Gastroesophageal sphincter (tissue), 3 donors: ENCODE results near the gene AGBL4.

Experiments
- CTCF ChIP-seq, 4 experiments: fragments of 200-600 bp in 2 of 4; fragments of 450-650 bp in 2 of 4; sonication (generic) in 1 of 4; IDR thresholded peaks; one replicate each; pipeline ENCODE4 v1.5.1; 2017 to 2019; ENCODE audit warnings: antibody characterized with exemption in 4 of 4, mild to moderate bottlenecking in 2 of 4, moderate library complexity in 2 of 4
- EP300 ChIP-seq: sonication (generic); formaldehyde crosslinking; IDR thresholded peaks from one replicate; pipeline ENCODE4 v1.6.1; 2017; ENCODE audit warnings: antibody characterized with exemption, mild to moderate bottlenecking

- TF ChIP-seq EP300 (no peak), CTCF (IDR thresholded peaks at IDR 0.05) (no peak)
Observed at GRCh38 chr1:48898894-48899293, 1124.9 kb downstream of the AGBL4 start.
